MM.1S (cell line): ENCODE measurements around the gene FHIT.

ENCODE experiments used
- EZH2 ChIP-seq: fragments of 300-600 bp; sonication (generic); optimal IDR thresholded peaks from 2 replicates; pipeline ENCODE3; 2017; ENCODE audit warnings: low read depth, mild to moderate bottlenecking, antibody characterized with exemption, low read length, mixed read lengths
- TF ChIP-seq, protein P1 (sequence below): fragments of 300-600 bp; sonication (generic); IDR thresholded peaks from 2 replicates; pipeline ENCODE4 v1.5.1; 2016; ENCODE audit warnings: antibody characterized with exemption, low read length, mixed read lengths

DNA sequence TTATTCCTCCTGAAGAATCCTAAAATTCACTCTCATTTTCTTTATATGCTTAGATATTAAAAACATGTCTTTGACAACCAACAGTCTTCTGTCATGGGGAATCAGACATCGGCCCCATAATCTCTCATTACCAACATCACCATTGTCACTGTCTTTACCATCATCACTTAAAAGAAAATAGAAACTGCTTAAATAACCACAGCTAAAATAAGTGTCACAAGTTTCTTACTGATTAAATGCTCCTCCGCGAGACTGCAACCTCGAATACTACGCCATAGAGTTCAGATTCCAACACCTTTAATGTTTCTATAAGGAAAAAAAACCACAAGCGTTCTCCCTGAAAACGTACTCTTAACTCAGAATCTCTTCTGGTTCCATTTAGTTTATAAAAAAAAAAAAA, 1223.9 kb downstream of the FHIT start:
- no peak for TF ChIP-seq EZH2
- TF ChIP-seq, protein P1, sequence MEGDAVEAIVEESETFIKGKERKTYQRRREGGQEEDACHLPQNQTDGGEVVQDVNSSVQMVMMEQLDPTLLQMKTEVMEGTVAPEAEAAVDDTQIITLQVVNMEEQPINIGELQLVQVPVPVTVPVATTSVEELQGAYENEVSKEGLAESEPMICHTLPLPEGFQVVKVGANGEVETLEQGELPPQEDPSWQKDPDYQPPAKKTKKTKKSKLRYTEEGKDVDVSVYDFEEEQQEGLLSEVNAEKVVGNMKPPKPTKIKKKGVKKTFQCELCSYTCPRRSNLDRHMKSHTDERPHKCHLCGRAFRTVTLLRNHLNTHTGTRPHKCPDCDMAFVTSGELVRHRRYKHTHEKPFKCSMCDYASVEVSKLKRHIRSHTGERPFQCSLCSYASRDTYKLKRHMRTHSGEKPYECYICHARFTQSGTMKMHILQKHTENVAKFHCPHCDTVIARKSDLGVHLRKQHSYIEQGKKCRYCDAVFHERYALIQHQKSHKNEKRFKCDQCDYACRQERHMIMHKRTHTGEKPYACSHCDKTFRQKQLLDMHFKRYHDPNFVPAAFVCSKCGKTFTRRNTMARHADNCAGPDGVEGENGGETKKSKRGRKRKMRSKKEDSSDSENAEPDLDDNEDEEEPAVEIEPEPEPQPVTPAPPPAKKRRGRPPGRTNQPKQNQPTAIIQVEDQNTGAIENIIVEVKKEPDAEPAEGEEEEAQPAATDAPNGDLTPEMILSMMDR = no peak
